Transverse colon (tissue), 4 donors: Measurements from ENCODE around the gene MYO16. TPM values are rescaled to one million over a fixed set of nuclear protein-coding genes. Genes with fewer than 3 reads are reported as not detected.

Source experiments
- DNase-seq: peaks from one replicate; pipeline ENCODE4 v3.0.0-alpha.2; 2019
- H3K27ac ChIP-seq, 4 donors: fragments of 200-600 bp; sonication (generic); 2 replicates each; pipeline ENCODE4 v1.5.1; 2016 to 2018; ENCODE audit warnings: inconsistent platforms in 4 of 4
- H3K27me3 ChIP-seq: fragments of 200-600 bp; sonication (generic); 2 replicates; pipeline ENCODE4 v1.5.1; 2017; ENCODE audit warnings: inconsistent platforms
- H3K36me3 ChIP-seq, 4 donors: fragments of 200-600 bp; sonication (generic); 2 replicates each; pipeline ENCODE4 v1.5.1; 2017 to 2019; ENCODE audit warnings: inconsistent platforms in 4 of 4
- H3K4me1 ChIP-seq, 4 donors: fragments of 200-600 bp; sonication (generic); 2 replicates each; pipeline ENCODE4 v1.5.1; 2017 to 2020; ENCODE audit warnings: inconsistent platforms in 4 of 4
- H3K4me3 ChIP-seq, 4 donors: fragments of 200-600 bp; sonication (generic); 1 replicate in 1 of 4; 2 replicates in 3 of 4; pipeline versions ENCODE4 v1.5.1 to v1.6.1; 2017 to 2019; ENCODE audit warnings: inconsistent platforms in 4 of 4
- H3K9me3 ChIP-seq, 2 donors: fragments of 200-600 bp; sonication (generic); 2 replicates each; pipeline ENCODE4 v1.5.1; 2017 to 2019; ENCODE audit warnings: inconsistent platforms in 2 of 2
- CTCF ChIP-seq, 5 experiments: fragments of 200-600 bp in 3 of 5; fragments of 450-650 bp in 2 of 5; sonication (generic) in 3 of 5; IDR thresholded peaks; 1 replicate in 2 of 5; 2 replicates in 3 of 5; pipeline ENCODE4 v1.5.1; 2016 to 2017; ENCODE audit warnings: antibody characterized with exemption in 5 of 5, inconsistent platforms in 3 of 5, mild to moderate bottlenecking in 2 of 5, moderate library complexity in 1 of 5
- EP300 ChIP-seq: sonication (generic); formaldehyde crosslinking; IDR thresholded peaks from one replicate; pipeline ENCODE4 v1.6.1; 2017; ENCODE audit warnings: antibody characterized with exemption, low read depth
- POLR2A ChIP-seq: fragments of 450-650 bp; IDR thresholded peaks from one replicate; pipeline ENCODE4 v1.6.1; 2016; ENCODE audit warnings: antibody characterized with exemption, mild to moderate bottlenecking, moderate library complexity
- POLR2AphosphoS5 ChIP-seq, 3 donors: sonication (generic); formaldehyde crosslinking; IDR thresholded peaks; one replicate each; pipeline ENCODE4 v1.6.1; 2016; ENCODE audit warnings: antibody characterized with exemption in 3 of 3
- WGBS, 2 donors: methylation state at CpG; one replicate each; pipeline ENCODE4 v1.1.5; 2018; ENCODE audit warnings: low coverage in 1 of 2; 5-methylcytosine and 5-hydroxymethylcytosine counted together
- in situ Hi-C, 4 donors: fragments of 200-750 bp; cut with MboI; loops; one replicate each; pipeline versions ENCODE4 v1.15.0 to v1.15.1; 2017; ENCODE audit warnings: low sequenced_read_pairs in 3 of 4, low pct_ligation_motif_present in 1 of 4, low pct_unique_long_range_greater_than_20kb in 1 of 4
- intact Hi-C: fragments of 100-400 bp; cut with DNase I; formaldehyde crosslinking; loops from one replicate; pipeline ENCODE4 v1.15.1; 2023; ENCODE audit warnings: low total_unique reads
- total RNA-seq, 4 donors: library from RNA; depleted of rRNA; stranded (reverse); fragments of >200 nt; gene quantifications; one replicate each; pipeline ENCODE4 v1.1.0, GENCODE V29; 2016

MYO16 gene
- total RNA-seq, 4 donors from 2014 or later, result under 0.01 to 3.4 TPM; not detected in 2

- in situ Hi-C loops (loop anchor here in 1 of 4 donors (25.0 kb wide), 1 partner anchor 945 kb away; no protein-coding TSS in a partner anchor), intact Hi-C loops (no loop called here)
- Histone ChIP-seq H3K4me1 (no peaks in the 10 kb centered on the region), H3K36me3 (no peaks in the 10 kb centered on the region), H3K27me3 (no peaks in the 10 kb centered on the region), H3K27ac (no peak overlapping the region), H3K4me3 (no peak overlapping the region), H3K9me3 (no peaks in the 10 kb centered on the region)
- TF ChIP-seq CTCF (IDR thresholded peaks at IDR 0.05) (no peak), POLR2A (no peak), POLR2AphosphoS5 (IDR thresholded peaks at IDR 0.05) (no peak), EP300 (no peak)
- no peak for DNase-seq
- 42% methylated on average over 2 of the region's 2 CpGs; no CpG with 5 or more reads in 1 of the 2 donors for WGBS, 2 donors
Observed at GRCh38 chr13:109166804-109167203, 537.4 kb downstream of the MYO16 start.

- 53 to 66% methylated on average over 2 of the region's 2 CpGs for WGBS, 2 donors
- Histone ChIP-seq H3K4me3 (no peak overlapping the region), H3K27me3 (no peaks in the 10 kb centered on the region), H3K9me3 (no peaks in the 10 kb centered on the region), H3K27ac (no peak overlapping the region), H3K36me3 (no peaks in the 10 kb centered on the region), H3K4me1 (no peaks in the 10 kb centered on the region)
- in situ Hi-C loops, result loop anchor here in 1 of 4 donors (25.0 kb wide), 1 partner anchor 940 kb away; no protein-coding TSS in a partner anchor
- intact Hi-C loops, result no loop called here
- DNase-seq, result no peak
- TF ChIP-seq EP300 (no peak), POLR2A (no peak), POLR2AphosphoS5 (IDR thresholded peaks at IDR 0.05) (no peak)
Observed at GRCh38 chr13:109172136-109172535, 542.7 kb downstream of the MYO16 start.

GRCh38 chr13:109175666-109176065 lies 546.3 kb downstream of the MYO16 start:
- Histone ChIP-seq H3K27ac (no peak overlapping the region), H3K4me3 (no peak overlapping the region), H3K27me3 (no peaks in the 10 kb centered on the region), H3K4me1 (no peaks in the 10 kb centered on the region), H3K36me3 (no peaks in the 10 kb centered on the region), H3K9me3 (no peaks in the 10 kb centered on the region)
- no peak for TF ChIP-seq EP300
- TF ChIP-seq POLR2A, result no peak
- no peak for TF ChIP-seq POLR2AphosphoS5 (IDR thresholded peaks at IDR 0.05)
- no peak for TF ChIP-seq CTCF (IDR thresholded peaks at IDR 0.05)
- intact Hi-C loops (no loop called here), in situ Hi-C loops (no loop called here)
- 82 to 88% methylated on average over 3 to 5 of the region's 5 CpGs for WGBS, 2 donors
- DNase-seq, result no peak

- Histone ChIP-seq H3K27ac (no peak overlapping the region), H3K4me3 (no peak overlapping the region), H3K36me3 (no peaks in the 10 kb centered on the region), H3K4me1 (no peaks in the 10 kb centered on the region), H3K9me3 (no peaks in the 10 kb centered on the region), H3K27me3 (no peaks in the 10 kb centered on the region)
- TF ChIP-seq EP300, result no peak
- no peak for TF ChIP-seq CTCF (IDR thresholded peaks at IDR 0.05)
- TF ChIP-seq POLR2AphosphoS5 (IDR thresholded peaks at IDR 0.05), result no peak
- TF ChIP-seq POLR2A, result no peak
- in situ Hi-C loops (no loop called here), intact Hi-C loops (no loop called here)
- WGBS, 2 donors, result 71 to 88% methylated on average over 3 to 4 of the region's 4 CpGs
- DNase-seq, result no peak
Observed at GRCh38 chr13:109180905-109181425, 551.6 kb downstream of the MYO16 start.
